HG03469 (cell line): ENCODE data around the gene RBM18.

Experiments used
- ATAC-seq: cut with Tn5 transposase; IDR thresholded peaks from one replicate; pipeline ENCODE4 v1.9.1; 2021; ENCODE audit warnings: mild to moderate bottlenecking, moderate library complexity, moderate number of reproducible peaks; ENCODE audit not compliant: unreplicated experiment

Gene RBM18

DNA sequence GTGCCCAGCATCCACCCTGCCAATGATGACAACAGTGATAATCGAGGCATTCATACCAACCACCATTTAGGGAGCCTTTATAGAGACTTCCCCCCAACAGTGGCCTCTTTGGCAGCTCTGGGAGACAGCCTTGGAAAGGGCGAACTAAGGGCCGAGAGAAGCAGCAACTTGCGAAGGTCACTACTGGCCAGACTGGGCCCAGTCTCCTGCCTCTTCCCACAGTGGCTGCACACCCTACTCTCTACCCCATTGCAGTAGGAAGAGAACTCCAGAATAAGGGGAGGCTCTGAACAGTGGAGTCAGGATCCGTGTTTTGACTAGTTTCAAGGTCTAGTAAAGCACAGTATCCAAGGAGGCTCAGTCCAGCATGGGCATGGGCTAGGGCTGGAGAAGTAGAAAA, 41.2 kb downstream of the RBM18 start:
- ATAC-seq: no peak

DNA sequence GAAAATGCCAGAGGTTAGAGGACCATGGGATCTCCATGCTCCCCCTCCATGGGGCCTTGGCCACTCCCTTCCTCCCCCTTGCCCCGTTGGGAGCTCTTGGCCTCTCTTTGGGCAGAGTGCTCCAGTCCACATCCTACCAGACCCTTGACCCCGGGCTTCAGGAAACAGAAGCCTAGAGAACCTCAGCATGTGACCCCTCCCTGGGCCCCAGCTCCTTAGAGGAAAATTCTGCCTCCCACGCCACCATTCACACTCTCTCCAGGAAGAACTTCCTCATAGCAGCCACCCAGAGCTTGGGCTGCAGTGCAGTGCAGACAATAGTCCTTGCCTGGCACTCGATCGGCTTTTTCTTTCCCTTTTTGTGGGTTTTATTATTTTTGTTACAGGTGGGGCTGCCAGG, 41.8 kb downstream of the RBM18 start:
- no peak for ATAC-seq

DNA sequence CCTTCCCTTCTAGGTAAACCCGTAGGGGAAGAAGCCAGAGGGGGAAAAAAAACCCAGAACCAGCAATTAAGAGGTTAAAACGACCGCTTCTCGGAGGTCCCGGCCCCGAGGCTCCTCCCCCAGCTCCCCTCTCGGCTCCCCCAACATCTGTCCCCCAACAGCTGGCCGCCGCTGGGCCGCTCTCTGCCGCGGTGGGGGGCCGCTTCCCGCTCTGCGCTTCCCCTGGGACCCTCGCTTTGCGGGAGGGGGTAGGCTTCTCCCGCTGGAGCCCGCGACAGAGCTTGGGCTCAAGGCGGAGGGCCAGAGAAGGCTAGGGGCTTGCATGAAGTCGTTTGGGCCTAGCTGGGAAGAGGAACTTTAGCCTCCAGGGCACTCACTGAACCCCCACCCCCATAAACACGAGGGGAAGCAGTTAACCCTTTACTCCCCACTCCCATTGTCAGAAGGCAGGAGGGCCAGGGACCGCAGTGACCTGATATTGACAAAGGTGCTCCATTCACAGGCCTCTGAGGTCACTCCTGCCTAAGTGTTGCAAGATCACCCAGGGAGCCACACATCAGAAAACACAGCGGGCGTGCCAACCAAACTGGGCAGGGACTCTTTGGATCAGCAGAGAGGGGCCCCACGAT, 43.3 kb downstream of the RBM18 start:
- ATAC-seq: no peak

DNA sequence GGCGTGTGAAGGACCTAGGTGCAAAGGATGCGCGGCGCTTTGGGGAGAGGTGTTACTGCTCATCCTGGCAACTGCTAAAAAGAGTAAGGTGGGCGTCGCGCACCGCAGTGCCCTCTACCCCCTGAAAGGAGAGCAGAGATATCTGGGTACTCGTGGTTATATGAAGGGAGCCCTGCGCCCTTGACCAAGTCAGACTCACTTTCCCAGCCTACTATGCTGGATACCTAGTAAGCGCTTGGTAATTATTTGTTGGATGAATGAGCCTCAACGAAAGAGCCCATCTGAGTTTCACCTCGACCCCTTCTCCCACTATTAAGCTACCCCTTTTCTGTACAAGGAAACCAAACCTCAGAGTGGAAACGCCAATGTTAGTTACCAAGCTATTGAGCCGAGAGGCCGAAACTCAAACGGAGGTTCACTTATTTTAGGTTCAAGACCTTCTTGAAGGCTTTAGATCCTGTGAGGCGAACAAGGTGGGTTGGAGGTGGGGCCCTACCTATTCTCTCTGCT, 43.9 kb downstream of the RBM18 start:
- no peak for ATAC-seq

DNA sequence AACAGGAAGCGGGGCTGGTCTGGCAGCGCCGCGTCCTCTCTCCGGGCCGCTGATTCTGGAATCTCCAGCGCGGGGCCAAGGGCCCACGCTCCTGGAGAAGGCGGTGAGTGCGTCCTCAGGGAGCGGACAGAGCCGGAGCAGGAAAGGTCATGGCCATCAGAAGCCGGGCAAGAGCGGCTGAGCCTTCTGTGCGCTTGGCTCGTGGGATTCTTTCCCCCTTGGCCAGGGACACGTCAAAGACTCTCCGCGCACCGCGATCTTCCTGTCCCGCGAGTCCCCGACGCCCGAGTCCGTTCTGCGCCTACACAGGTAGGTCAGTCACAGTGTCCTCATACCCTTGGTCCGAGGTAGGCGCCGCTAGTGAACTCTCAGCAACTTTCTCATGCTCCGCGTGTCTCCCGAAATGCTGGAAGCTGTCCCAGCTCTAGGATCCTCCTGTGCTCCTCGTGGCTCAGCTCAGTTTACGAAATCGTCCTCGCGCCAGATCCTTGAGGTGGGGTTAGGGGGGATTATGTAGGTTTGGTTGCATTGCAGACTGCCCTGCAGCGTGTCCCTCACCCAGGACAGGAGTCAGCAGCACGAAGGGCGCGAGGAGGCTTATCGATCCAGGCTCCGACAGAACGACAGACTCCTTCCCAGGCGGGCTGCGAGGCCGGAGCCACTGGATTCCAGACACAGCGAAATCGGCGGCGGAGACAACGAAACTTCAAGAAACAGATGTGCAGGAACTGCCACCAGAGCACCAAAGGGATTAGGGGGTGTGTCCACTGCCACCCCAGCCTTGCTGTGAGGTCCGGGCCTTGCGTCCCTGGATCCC, 44.6 kb downstream of the RBM18 start:
- no peak for ATAC-seq

DNA sequence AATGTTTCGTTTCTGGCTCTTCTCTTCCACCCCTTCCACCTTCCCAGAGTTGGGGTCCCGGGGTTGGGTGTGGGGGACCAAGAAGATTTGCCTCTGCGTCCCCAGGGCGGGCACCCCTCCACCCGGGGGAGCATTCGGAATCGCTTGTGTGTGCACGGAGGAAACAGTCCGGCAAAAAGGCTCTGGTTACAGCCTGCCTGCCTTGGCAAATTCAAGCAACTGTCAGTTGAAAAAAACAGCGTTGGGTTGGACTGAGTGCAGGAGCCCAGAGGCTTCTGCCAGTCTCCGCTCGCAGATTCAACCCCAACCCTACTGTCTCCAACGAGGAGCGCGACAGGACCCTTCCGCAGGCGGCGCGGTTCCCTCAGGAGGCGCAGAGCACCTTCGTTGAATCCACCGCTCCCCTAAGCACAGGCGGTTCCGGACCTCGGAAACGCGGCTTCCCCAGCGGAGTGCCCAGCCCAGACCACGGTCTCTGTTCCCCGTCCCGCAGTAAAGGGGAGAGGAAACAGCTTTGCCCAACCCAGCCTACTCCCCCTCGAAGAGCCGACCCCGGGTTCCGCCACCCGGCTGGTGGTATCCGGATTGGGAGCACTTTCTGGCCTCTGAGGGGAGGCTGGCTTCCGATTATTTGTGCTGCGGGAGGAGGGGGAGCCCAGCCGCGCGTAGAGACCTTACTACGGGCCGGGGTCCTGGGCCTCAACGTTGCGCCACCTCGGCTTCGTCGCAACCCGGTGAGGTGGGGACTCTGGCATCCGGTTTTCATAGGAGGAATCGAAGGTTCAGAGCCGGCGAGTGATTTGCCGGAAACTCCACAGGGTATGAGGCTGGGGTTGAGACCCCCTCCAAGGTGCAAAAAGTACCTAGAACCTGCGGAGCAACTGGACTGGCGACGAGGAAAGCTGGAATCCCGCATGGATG, 45.4 kb downstream of the RBM18 start:
- no peak for ATAC-seq

DNA sequence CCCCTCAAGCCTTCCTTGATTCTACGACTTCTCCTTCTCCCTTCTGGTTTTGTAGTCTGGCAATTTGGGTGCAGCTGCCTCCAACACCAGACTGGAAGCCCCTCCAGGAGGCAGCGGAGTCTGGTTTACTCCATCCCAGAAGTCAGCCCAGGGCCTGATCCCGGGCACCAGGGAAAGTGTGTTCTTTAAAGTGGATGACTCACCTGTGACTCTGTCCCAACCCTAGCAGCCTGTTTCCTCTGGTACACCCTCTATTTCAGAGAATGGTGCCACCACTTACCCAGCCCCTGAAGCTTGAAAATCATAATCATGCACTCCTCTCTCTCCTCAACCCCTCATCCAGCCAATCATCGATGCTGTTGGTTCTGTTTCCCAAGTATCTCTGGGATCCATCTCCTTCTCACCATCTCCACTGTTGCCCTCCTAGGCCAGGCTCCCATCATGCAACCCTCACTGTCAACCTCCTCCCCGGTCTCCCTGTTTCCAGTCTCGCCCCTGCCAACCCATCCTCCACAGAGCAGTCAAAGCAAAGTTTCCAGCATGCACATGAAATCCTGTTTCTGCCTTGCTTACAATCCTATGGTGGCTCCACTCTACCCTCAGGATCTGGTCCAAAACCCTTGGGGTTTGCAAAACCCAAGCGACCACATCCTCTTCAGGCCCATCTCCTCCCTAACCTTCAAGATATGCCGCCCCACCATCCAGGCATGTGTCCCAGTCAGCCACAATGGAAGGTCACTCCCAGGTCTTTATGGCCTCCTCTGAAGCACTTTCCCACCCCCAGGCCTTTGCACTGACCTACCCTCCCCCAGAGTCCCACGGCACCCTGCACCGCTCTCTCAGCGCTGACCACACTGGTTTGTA, 46.3 kb downstream of the RBM18 start:
- ATAC-seq: no peak

DNA sequence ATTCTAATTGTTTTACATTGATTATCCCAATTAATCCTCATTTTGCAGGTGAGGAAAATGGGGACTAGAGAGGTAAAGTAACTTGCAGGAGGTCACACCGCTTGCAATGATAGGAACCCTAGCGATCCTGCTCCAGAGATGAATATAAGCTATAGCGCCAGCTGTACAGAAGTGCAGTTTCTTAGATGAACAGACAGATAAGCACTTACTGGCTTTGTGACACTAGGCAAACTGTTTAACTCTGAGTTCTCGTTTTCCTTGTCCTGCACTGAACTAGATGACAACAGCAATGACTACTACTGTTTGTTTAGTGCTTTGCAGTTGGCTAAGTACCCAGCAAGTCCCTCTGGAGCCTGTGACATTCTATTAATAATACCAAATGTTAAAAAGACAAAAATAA, 47.0 kb downstream of the RBM18 start:
- no peak for ATAC-seq

DNA sequence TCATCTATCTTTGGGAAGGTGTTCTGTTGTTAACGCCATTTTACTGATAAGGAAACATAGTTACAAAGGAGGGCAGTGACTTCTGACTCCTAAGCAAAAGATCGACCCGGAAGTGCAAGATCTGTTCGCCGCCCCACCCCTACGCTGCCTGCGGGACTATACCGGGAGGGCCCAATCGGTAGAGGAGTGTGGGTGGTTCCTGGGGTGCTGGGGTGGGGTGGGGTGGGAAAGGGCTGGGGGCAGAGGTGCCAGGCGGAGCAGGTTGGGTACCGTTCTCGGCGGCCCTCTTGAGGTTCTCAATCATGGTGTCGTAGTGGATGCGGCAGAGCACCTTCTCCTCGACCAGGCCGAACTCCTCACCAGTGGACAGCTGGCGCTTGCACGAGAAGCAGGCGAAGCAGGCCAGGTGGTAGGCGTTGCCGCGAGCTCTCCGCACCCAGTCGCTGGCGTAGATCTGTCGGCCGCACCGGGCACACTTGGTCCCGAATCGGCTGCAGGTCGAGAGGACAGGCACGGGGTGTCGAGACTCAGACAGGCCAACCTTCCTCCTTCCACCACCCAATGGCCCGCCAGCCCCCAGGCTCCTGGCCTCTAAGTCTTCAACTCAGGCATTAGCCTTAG, 47.7 kb downstream of the RBM18 start:
- no peak for ATAC-seq

DNA sequence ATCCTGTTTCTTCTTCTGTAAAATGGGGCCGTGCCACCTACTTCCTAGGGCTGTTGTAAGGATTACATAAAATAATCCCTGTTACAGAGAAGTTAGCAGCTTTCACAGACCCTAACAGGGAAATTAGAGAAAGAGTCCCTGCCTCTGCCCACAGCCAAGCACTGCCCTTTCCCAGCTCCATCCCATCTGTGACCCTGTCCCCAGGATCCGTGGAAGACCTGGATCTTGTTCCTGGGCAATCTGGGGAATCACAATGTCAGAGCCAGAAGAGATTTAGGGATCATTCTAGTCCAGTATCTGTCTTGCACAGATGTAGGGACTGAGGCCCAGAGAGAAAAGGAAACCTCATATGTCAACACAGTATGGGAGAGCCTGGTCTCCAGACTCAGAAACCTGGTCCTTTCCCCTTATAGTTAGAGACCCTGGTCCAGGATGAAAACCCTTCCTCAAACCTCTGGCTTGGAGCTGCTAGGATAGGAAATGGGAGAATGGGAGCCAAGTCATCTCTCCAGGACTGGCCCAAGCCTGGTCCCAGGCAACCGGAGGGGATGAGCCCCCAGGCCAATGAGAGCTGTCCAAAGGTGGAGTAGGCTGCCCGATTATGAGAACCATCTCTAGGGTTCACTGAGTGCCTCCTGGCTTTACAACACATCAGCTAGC, 48.4 kb downstream of the RBM18 start:
- no peak for ATAC-seq

DNA sequence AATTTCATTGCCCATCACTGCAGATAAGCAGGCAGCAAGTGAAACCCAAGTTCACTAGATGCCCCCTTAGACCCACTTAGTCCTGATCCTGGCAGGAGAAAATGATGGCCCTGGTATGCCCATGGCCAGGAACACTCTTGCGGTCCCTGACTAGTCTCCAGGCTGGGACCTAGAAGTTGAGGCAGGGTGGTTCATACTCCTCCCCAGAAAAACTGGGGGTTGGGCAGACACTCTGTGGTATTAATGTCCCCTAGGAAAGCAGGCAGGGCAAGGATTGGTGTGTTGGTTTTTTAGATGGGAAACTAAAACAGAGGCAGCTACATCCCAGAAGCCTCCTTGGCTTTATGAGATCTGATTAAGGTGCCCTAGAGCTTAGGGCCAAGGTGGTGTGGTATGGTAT, 49.0 kb downstream of the RBM18 start:
- ATAC-seq: no peak

DNA sequence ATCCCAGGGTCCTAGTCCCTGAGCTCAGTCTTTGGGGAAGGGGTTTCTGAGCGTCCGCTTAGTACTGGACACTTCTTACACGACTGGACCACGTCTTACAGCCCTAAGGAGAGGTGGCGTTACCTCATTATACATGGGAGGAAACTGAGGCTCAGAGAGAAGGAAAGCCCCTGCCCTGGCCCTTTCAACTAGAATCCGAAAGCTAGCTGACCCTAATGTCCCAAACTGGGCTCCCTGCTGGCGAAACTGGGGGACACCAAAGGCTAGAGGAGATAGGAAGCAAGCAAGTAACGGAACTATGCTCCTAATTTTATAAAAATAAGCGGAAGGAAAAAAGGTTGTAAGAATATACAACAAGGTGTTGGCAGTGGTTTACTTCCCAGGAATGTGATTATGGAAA, 50.1 kb downstream of the RBM18 start:
- ATAC-seq: no peak

DNA sequence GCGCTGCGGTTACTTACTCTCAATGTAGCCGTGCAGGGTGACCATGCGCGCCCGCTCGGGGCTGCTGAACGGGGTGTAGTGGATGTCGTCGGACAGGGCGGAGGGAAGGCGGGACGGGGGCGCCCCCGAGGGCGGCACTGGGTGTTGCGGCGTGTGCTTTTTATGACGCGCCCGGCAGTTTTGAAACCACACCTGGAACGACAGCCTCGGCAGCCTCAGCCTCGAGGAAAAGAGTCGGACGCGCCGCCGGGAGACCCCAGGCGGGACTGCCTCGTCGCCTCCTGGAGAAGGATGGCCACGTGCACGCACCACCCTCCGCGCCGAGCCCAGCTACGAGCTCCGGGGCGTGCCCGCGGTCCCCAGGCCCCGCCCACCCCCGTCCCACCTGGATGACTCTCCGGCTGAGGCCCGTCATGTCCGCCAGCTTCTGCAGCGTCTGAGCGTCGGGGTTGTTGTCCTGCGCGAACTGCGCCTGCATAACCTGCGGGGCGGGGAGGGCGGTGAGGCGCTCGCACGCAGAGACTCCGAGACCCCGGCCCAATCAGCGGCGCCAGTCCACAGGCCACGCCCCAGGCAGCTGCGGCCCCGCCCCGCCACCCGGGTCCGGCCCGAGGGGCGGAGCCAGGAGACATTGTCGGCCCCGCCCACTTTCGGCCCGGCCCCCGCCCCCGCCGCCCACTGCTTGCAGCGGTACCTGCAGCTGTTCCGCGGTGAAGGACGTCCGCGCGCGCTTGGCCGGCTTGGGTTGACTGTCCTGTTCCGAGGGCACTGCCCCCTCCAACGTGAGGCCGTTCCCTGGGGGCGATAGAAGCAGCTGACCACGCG, 50.8 kb downstream of the RBM18 start:
- no peak for ATAC-seq

DNA sequence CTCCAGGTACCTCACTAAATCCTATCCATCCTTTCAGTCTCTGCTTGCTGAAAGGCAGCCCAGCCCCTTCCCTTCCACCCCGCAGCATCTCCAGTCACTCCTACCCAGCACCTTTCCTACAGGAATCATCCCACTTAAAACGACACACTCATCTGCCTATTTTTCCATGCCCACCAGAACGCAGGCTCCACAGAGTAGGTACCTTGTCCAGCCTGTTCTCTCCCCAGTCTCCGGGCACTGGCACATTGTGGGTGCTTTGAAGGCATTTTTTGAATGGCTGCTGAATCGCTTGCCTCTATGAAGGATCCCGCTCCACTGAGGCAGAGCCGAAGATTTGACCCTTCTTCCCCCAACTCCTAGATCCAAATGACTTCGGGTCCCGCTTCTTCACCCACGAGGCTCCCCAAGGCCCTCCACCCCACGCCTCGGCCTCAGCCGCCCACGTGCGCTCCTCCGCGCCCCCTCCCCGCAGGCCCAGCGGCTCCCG, 51.5 kb downstream of the RBM18 start:
- ATAC-seq: no peak

DNA sequence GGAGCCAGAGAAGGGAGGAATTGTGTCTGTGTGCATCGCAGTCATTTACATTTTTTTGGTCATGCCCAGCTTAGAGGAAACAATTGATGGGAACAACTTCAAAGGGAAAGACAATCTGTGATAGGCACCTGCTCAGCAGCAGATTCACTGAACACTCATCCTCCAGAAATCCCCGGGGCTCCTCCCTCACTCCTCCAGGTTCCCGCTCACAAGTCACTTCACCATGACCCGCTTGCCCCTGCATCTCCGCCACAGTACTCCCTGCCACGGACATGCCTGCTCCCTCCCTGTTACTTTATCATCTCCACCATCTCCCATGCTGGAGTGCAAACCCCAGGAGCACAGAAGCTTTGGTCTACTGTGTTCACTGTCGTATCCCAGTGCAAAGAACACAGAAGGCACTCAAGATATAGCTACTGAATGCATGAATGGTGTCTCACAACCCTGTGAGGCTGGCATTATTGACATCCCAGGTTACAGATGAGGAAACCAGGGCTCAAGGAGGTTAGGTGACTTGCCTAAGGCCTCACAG, 52.1 kb downstream of the RBM18 start:
- no peak for ATAC-seq

DNA sequence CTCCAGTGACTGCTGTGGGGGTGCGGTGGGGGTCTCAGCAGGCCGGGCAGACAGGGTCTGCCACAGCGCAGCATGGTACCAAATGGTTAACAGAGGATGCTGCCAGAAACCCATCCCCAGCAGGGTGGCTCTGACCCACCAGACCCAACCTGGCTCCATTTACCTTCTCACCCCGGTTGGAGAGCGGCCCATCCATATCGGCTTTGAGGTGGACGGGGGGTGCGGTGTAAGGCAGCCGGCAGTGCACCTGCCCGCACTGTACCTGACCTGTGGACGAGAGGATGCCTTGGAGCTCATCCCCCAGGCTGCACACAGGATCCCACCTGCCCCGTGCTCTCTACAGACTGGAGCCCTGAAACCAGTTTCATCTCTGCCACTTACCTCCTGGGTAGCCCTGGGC, 55.2 kb downstream of the RBM18 start:
- no peak for ATAC-seq

DNA sequence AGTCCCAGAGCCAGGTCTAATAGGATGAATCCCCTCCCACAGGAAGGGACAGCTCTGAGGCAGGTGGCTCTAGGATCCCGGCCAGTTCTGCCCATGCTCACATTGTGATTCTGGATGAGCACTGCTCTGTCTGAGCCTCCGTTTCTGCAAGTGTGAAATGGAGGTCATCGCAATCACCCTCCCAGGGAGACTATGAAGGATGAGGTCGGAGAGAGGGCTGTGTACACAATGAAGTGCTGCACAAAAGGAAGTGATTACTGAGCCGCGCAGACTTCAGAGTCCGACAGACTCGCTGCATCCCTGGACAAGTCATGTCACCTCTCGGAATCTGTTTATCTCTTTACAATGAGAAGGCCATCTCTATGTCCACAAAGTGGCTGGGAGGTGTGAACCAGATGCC, 57.5 kb downstream of the RBM18 start:
- ATAC-seq: no peak
